DND-41 (cell line): Measurements from ENCODE around the gene CCDC91.

Source experiments
- CTCF ChIP-seq: IDR thresholded peaks from 2 replicates; pipeline ENCODE4 v1.5.1; 2012; ENCODE audit warnings: borderline replicate concordance, low read length, moderate library complexity, mild to moderate bottlenecking; ENCODE audit not compliant: poor library complexity, severe bottlenecking; ENCODE audit errors: extremely low read depth
- EZH2 ChIP-seq: IDR thresholded peaks from 3 replicates; pipeline ENCODE4 v1.6.1; 2012; ENCODE audit warnings: borderline replicate concordance, low read depth, mild to moderate bottlenecking, moderate library complexity, low read length, inconsistent platforms; ENCODE audit not compliant: severe bottlenecking

DNA sequence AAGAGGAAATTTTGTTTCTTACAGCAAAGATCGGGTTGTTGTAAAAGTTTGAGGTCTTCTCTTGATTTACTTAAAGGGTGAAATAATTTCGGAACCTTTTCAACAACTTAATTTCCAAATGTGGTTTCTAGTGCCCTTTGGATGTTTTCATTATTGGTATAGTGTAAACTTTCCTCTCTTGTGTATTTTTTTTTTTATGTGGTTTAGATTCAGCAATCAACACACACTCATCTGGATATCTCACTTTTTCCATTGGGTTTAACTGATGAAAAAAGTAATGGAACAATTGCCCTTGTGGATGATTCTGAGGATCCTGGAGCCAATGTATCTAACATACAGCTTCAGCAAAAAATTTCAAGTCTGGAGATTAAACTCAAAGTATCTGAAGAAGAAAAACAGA lies 116.3 kb downstream of the CCDC91 start:
- TF ChIP-seq CTCF (no peak), EZH2 (no peak)
